ENCODE data around the gene SWI5. TPM values are rescaled to one million over a fixed set of nuclear protein-coding genes. Genes with fewer than 3 reads are reported as not detected.

The SWI5 gene
- total RNA-seq, 1 donor from 2014 or later = 18.9 TPM

- peaks cover 7% of the 10 kb centered on the region for H3K4me1 ChIP-seq
- no peak overlapping the region for H3K27ac ChIP-seq
These were observed 22.7 kb upstream of the SWI5 start for GRCh38 chr9:128253140-128253990.

DNA sequence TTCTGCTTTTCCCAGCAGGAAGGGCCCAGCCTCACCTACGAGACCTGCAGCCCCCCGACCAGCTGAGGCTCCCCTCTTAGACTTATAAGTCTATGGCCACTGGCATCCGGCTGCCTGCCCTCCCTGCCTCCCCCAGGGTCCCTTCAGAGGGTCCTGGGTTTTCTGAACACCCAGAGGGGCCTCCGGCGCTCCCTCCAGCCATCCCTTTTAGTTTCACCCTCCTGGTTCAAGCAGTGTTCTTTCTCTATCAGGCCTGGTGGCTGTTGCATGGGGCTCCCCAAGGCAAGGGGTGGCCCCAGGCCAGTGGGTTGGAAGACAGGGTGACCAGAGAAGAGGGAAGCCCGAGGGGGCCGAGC lies 22.1 kb upstream of the SWI5 start:
- ATAC-seq (no peak), DNase-seq (no peak)
- Histone ChIP-seq H3K4me1 (peaks cover 7% of the 10 kb centered on the region), H3K27ac (no peak overlapping the region), H3K4me3 (no peak overlapping the region), H3K27me3 (no peaks in the 10 kb centered on the region), H3K9me3 (no peaks in the 10 kb centered on the region), H3K36me3 (peaks cover 32% of the 10 kb centered on the region)
- TF ChIP-seq, protein P1, sequence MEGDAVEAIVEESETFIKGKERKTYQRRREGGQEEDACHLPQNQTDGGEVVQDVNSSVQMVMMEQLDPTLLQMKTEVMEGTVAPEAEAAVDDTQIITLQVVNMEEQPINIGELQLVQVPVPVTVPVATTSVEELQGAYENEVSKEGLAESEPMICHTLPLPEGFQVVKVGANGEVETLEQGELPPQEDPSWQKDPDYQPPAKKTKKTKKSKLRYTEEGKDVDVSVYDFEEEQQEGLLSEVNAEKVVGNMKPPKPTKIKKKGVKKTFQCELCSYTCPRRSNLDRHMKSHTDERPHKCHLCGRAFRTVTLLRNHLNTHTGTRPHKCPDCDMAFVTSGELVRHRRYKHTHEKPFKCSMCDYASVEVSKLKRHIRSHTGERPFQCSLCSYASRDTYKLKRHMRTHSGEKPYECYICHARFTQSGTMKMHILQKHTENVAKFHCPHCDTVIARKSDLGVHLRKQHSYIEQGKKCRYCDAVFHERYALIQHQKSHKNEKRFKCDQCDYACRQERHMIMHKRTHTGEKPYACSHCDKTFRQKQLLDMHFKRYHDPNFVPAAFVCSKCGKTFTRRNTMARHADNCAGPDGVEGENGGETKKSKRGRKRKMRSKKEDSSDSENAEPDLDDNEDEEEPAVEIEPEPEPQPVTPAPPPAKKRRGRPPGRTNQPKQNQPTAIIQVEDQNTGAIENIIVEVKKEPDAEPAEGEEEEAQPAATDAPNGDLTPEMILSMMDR (IDR thresholded peaks at IDR 0.05) = no peak
- intact Hi-C loops (cut with DNase I) = no loop called here

More at GRCh38 chr9:128253140-128253990, 22.7 kb upstream of the SWI5 start:
- TF ChIP-seq, protein P1 (IDR thresholded peaks at IDR 0.05) = no peak
- no peak for ATAC-seq
- no peaks in the 10 kb centered on the region for H3K27me3 ChIP-seq
- DNase-seq = no peak
- peaks cover 26% of the 10 kb centered on the region for H3K36me3 ChIP-seq
- no peak overlapping the region for H3K4me3 ChIP-seq
- no peaks in the 10 kb centered on the region for H3K9me3 ChIP-seq
- intact Hi-C loops (cut with DNase I) = no loop called here

DNA sequence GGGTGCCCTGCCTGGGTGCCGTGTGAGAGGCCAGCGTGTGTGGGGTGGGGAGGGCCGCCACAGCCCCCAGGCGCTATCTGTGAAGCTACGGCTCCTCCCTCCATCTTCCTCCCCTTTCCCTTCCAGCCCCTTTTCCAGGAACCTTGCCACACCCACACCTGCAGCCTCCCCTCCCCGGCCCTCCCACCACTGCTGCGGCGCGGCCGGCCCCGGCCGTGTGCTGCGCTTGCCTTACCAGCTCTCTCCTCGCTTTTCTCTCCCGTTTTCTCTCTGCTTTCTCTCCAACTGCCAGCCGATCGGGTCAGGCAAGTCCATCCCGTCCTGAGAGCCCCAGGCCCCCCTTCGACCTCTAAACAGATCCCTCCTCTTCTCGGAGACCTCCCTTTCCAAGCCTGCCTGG lies 21.7 kb upstream of the SWI5 start:
- H3K27me3 ChIP-seq = no peaks in the 10 kb centered on the region
- DNase-seq (no peak), ATAC-seq (no peak)
- intact Hi-C loops (cut with DNase I) = no loop called here
- TF ChIP-seq, protein P1 (IDR thresholded peaks at IDR 0.05) = no peak
- H3K27ac ChIP-seq = no peak overlapping the region
- H3K4me1 ChIP-seq = peaks cover 7% of the 10 kb centered on the region
- H3K9me3 ChIP-seq = no peaks in the 10 kb centered on the region
- peaks cover 36% of the 10 kb centered on the region for H3K36me3 ChIP-seq
- no peak overlapping the region for H3K4me3 ChIP-seq

- peaks cover 43% of the 10 kb centered on the region for H3K36me3 ChIP-seq
- peaks cover 7% of the 10 kb centered on the region for H3K4me1 ChIP-seq
- no peak overlapping the region for H3K4me3 ChIP-seq
- H3K27me3 ChIP-seq = no peaks in the 10 kb centered on the region
- no peaks in the 10 kb centered on the region for H3K9me3 ChIP-seq
- intact Hi-C loops (cut with DNase I) = no loop called here
- TF ChIP-seq, protein P1 (IDR thresholded peaks at IDR 0.05) = peak; percentile 83
- ATAC-seq = peak; percentile 39
- DNase-seq = peak; percentile 80
- H3K27ac ChIP-seq = no peak overlapping the region
These were observed 21.0 kb upstream of the SWI5 start for GRCh38 chr9:128254855-128255759.

- Histone ChIP-seq H3K4me3 (no peak overlapping the region), H3K27ac (no peak overlapping the region), H3K9me3 (no peaks in the 10 kb centered on the region), H3K36me3 (peaks cover 65% of the 10 kb centered on the region), H3K4me1 (no peaks in the 10 kb centered on the region), H3K27me3 (no peaks in the 10 kb centered on the region)
- no peak for ATAC-seq
- intact Hi-C loops (cut with DNase I) = no loop called here
- no peak for DNase-seq
- TF ChIP-seq, protein P1 (IDR thresholded peaks at IDR 0.05) = no peak
These were observed 18.8 kb upstream of the SWI5 start for GRCh38 chr9:128257086-128257825.

Data from upper lobe of right lung (tissue), 1 donor.